A673 (cell line): ENCODE results near the gene C10orf105.

Experiments
- EZH2 ChIP-seq: fragments of 200-600 bp; sonication (generic); IDR thresholded peaks from 2 replicates; pipeline ENCODE4 v1.6.1; 2017; ENCODE audit warnings: borderline replicate concordance, low read depth, mild to moderate bottlenecking, mixed read lengths, antibody characterized with exemption, low read length; ENCODE audit not compliant: poor library complexity, severe bottlenecking
- TF ChIP-seq, protein P1 (sequence below): fragments of 300-800, 200-600 bp; sonication (generic); conservative IDR thresholded peaks from 2 replicates; pipeline ENCODE4 v1.5.1; 2017; ENCODE audit warnings: low read depth, mild to moderate bottlenecking, antibody characterized with exemption, low read length, moderate library complexity, mixed read lengths

GRCh38 chr10:71729161-71729636 is 9.6 kb upstream of the C10orf105 start:
- no peak for TF ChIP-seq EZH2
- TF ChIP-seq, protein P1, sequence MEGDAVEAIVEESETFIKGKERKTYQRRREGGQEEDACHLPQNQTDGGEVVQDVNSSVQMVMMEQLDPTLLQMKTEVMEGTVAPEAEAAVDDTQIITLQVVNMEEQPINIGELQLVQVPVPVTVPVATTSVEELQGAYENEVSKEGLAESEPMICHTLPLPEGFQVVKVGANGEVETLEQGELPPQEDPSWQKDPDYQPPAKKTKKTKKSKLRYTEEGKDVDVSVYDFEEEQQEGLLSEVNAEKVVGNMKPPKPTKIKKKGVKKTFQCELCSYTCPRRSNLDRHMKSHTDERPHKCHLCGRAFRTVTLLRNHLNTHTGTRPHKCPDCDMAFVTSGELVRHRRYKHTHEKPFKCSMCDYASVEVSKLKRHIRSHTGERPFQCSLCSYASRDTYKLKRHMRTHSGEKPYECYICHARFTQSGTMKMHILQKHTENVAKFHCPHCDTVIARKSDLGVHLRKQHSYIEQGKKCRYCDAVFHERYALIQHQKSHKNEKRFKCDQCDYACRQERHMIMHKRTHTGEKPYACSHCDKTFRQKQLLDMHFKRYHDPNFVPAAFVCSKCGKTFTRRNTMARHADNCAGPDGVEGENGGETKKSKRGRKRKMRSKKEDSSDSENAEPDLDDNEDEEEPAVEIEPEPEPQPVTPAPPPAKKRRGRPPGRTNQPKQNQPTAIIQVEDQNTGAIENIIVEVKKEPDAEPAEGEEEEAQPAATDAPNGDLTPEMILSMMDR = no peak
